ENCODE data around the gene GSTT2.

DNA sequence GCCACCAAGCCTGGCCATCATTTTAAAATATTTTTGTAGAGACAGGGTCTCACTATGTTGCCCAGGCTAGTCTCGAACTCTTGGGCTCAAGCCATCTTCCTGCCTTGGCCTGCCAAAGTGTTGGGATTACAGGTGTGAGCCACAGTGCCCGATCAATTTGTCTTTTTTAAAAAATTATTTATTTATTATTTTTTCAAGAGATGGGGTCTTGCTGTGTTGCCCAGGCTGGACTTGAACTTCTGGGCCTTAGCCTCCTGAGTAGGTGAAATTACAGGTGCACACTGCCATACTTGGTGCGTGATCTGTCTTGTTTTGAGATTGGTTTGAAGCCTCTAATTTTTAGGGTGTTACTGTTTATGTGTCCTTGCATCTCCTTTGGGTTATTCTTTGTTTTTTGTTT is 41.4 kb downstream of the GSTT2 start:
- no peak for TF ChIP-seq POLR2AphosphoS5 (IDR thresholded peaks at IDR 0.05)
- TF ChIP-seq, protein P1, sequence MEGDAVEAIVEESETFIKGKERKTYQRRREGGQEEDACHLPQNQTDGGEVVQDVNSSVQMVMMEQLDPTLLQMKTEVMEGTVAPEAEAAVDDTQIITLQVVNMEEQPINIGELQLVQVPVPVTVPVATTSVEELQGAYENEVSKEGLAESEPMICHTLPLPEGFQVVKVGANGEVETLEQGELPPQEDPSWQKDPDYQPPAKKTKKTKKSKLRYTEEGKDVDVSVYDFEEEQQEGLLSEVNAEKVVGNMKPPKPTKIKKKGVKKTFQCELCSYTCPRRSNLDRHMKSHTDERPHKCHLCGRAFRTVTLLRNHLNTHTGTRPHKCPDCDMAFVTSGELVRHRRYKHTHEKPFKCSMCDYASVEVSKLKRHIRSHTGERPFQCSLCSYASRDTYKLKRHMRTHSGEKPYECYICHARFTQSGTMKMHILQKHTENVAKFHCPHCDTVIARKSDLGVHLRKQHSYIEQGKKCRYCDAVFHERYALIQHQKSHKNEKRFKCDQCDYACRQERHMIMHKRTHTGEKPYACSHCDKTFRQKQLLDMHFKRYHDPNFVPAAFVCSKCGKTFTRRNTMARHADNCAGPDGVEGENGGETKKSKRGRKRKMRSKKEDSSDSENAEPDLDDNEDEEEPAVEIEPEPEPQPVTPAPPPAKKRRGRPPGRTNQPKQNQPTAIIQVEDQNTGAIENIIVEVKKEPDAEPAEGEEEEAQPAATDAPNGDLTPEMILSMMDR (IDR thresholded peaks at IDR 0.05), result no peak
- no peak for TF ChIP-seq POLR2A (IDR thresholded peaks at IDR 0.05)
